Measurements from ENCODE around the gene ADGRL2. TPM values are rescaled to one million over a fixed set of nuclear protein-coding genes. Genes with fewer than 3 reads are reported as not detected.

The ADGRL2 gene
- polyA plus RNA-seq, 3 donors from 2014 or later = not detected

GRCh38 chr1:81920886-81921285 lies 120.2 kb downstream of the ADGRL2 start:
- Mint-ChIP-seq H3K27ac (no peak overlapping the region), H3K27me3 (ENCODE audit: low read depth in 3 of 3) (no peaks in the 10 kb centered on the region), H3K4me3 (no peak overlapping the region), H3K36me3 (no peaks in the 10 kb centered on the region), H3K4me1 (no peaks in the 10 kb centered on the region), H3K9me3 (peaks cover 3 to 31% (median 7%) of the 10 kb centered on the region in 6 donors)
- DNase-seq = no peak

GRCh38 chr1:81921344-81921743 lies 120.6 kb downstream of the ADGRL2 start:
- no peak for DNase-seq
- no peaks in the 10 kb centered on the region for H3K36me3 Mint-ChIP-seq
- no peaks in the 10 kb centered on the region for H3K4me1 Mint-ChIP-seq
- H3K27ac Mint-ChIP-seq = no peak overlapping the region
- H3K9me3 Mint-ChIP-seq = peaks cover 3 to 31% (median 8%) of the 10 kb centered on the region in 6 donors
- no peak overlapping the region for H3K4me3 Mint-ChIP-seq
- H3K27me3 Mint-ChIP-seq (ENCODE audit: low read depth in 3 of 3) = no peaks in the 10 kb centered on the region

- Mint-ChIP-seq H3K27me3 (ENCODE audit: low read depth in 3 of 3) (no peaks in the 10 kb centered on the region), H3K9me3 (peaks cover 3 to 30% (median 8%) of the 10 kb centered on the region in 6 donors), H3K36me3 (no peaks in the 10 kb centered on the region), H3K4me1 (no peaks in the 10 kb centered on the region), H3K27ac (no peak overlapping the region), H3K4me3 (no peak overlapping the region)
- no peak for DNase-seq
Measured at GRCh38 chr1:81921851-81922462, 121.2 kb downstream of the ADGRL2 start.

GRCh38 chr1:81922955-81923354 lies 122.2 kb downstream of the ADGRL2 start:
- peaks cover 3 to 22% (median 8%) of the 10 kb centered on the region in 6 donors for H3K9me3 Mint-ChIP-seq
- H3K4me3 Mint-ChIP-seq = no peak overlapping the region
- no peaks in the 10 kb centered on the region for H3K36me3 Mint-ChIP-seq
- no peak for DNase-seq
- H3K27ac Mint-ChIP-seq = no peak overlapping the region
- H3K4me1 Mint-ChIP-seq = no peaks in the 10 kb centered on the region
- no peaks in the 10 kb centered on the region for H3K27me3 Mint-ChIP-seq (ENCODE audit: low read depth in 3 of 3)

GRCh38 chr1:81929106-81929505 lies 128.4 kb downstream of the ADGRL2 start:
- Mint-ChIP-seq H3K36me3 (no peaks in the 10 kb centered on the region), H3K27ac (no peak overlapping the region), H3K4me1 (no peaks in the 10 kb centered on the region), H3K9me3 (peaks cover 2 to 20% (median 6%) of the 10 kb centered on the region in 6 donors), H3K4me3 (no peak overlapping the region), H3K27me3 (ENCODE audit: low read depth in 3 of 3) (no peaks in the 10 kb centered on the region)
- no peak for DNase-seq

- Mint-ChIP-seq H3K27ac (no peak overlapping the region), H3K9me3 (peaks cover 1 to 18% (median 4%) of the 10 kb centered on the region in 6 donors), H3K4me1 (no peaks in the 10 kb centered on the region), H3K36me3 (no peaks in the 10 kb centered on the region), H3K27me3 (ENCODE audit: low read depth in 3 of 3) (peaks cover 0 to 3% (median 2%) of the 10 kb centered on the region in 3 donors), H3K4me3 (no peak overlapping the region)
- DNase-seq = no peak
Measured at GRCh38 chr1:81936853-81937252, 136.1 kb downstream of the ADGRL2 start.

GRCh38 chr1:81937791-81938450 lies 137.2 kb downstream of the ADGRL2 start:
- Mint-ChIP-seq H3K4me1 (no peaks in the 10 kb centered on the region), H3K27ac (no peak overlapping the region), H3K27me3 (ENCODE audit: low read depth in 3 of 3) (peaks cover 0 to 3% (median 2%) of the 10 kb centered on the region in 3 donors), H3K9me3 (peaks cover 1 to 22% (median 4%) of the 10 kb centered on the region in 6 donors), H3K4me3 (no peak overlapping the region), H3K36me3 (no peaks in the 10 kb centered on the region)
- DNase-seq = no peak

GRCh38 chr1:81948495-81948894 lies 147.8 kb downstream of the ADGRL2 start:
- no peak for DNase-seq
- Mint-ChIP-seq H3K4me1 (no peaks in the 10 kb centered on the region), H3K36me3 (no peaks in the 10 kb centered on the region), H3K9me3 (peaks cover 5 to 52% (median 10%) of the 10 kb centered on the region in 6 donors), H3K27ac (no peak overlapping the region), H3K4me3 (no peak overlapping the region), H3K27me3 (ENCODE audit: low read depth in 3 of 3) (no peaks in the 10 kb centered on the region)

- DNase-seq = no peak
- no peaks in the 10 kb centered on the region for H3K27me3 Mint-ChIP-seq (ENCODE audit: low read depth in 3 of 3)
- H3K36me3 Mint-ChIP-seq = no peaks in the 10 kb centered on the region
- H3K4me3 Mint-ChIP-seq = no peak overlapping the region
- peaks cover 5 to 52% (median 7%) of the 10 kb centered on the region in 6 donors for H3K9me3 Mint-ChIP-seq
- H3K4me1 Mint-ChIP-seq = no peaks in the 10 kb centered on the region
- no peak overlapping the region for H3K27ac Mint-ChIP-seq
Measured at GRCh38 chr1:81949421-81949820, 148.7 kb downstream of the ADGRL2 start.

- Mint-ChIP-seq H3K9me3 (peaks cover 4 to 59% (median 6%) of the 10 kb centered on the region in 6 donors), H3K36me3 (no peaks in the 10 kb centered on the region)
Measured at GRCh38 chr1:81950037-81950436, 149.3 kb downstream of the ADGRL2 start.

GRCh38 chr1:81950591-81951244 lies 150.0 kb downstream of the ADGRL2 start:
- H3K9me3 Mint-ChIP-seq = peaks cover 4 to 60% (median 6%) of the 10 kb centered on the region in 6 donors
- no peak overlapping the region for H3K27ac Mint-ChIP-seq
- H3K4me1 Mint-ChIP-seq = no peaks in the 10 kb centered on the region
- no peaks in the 10 kb centered on the region for H3K27me3 Mint-ChIP-seq (ENCODE audit: low read depth in 3 of 3)
- H3K4me3 Mint-ChIP-seq = no peak overlapping the region
- no peak for DNase-seq
- H3K36me3 Mint-ChIP-seq = no peaks in the 10 kb centered on the region

More at GRCh38 chr1:81950037-81950436, 149.3 kb downstream of the ADGRL2 start:
- no peak for DNase-seq
- no peak overlapping the region for H3K27ac Mint-ChIP-seq
- H3K4me1 Mint-ChIP-seq = no peaks in the 10 kb centered on the region
- H3K4me3 Mint-ChIP-seq = no peak overlapping the region
- no peaks in the 10 kb centered on the region for H3K27me3 Mint-ChIP-seq (ENCODE audit: low read depth in 3 of 3)

GRCh38 chr1:81954534-81955020 lies 153.8 kb downstream of the ADGRL2 start:
- H3K27ac Mint-ChIP-seq = no peak overlapping the region
- H3K4me1 Mint-ChIP-seq = no peaks in the 10 kb centered on the region
- no peak overlapping the region for H3K4me3 Mint-ChIP-seq
- H3K27me3 Mint-ChIP-seq (ENCODE audit: low read depth in 3 of 3) = peaks cover 0 to 2% (median 0%) of the 10 kb centered on the region in 3 donors
- no peak for DNase-seq
- peaks cover 0 to 52% (median 7%) of the 10 kb centered on the region in 6 donors for H3K9me3 Mint-ChIP-seq
- H3K36me3 Mint-ChIP-seq = no peaks in the 10 kb centered on the region

- H3K36me3 Mint-ChIP-seq = no peaks in the 10 kb centered on the region
- H3K27me3 Mint-ChIP-seq (ENCODE audit: low read depth in 3 of 3) = peaks cover 0 to 2% (median 0%) of the 10 kb centered on the region in 3 donors
- H3K4me3 Mint-ChIP-seq = no peak overlapping the region
- no peak overlapping the region for H3K27ac Mint-ChIP-seq
- no peaks in the 10 kb centered on the region for H3K4me1 Mint-ChIP-seq
- peaks cover 0 to 31% (median 3%) of the 10 kb centered on the region in 6 donors for H3K9me3 Mint-ChIP-seq
- DNase-seq = no peak
Measured at GRCh38 chr1:81967951-81968350, 167.2 kb downstream of the ADGRL2 start.

- Mint-ChIP-seq H3K4me1 (no peaks in the 10 kb centered on the region), H3K36me3 (no peaks in the 10 kb centered on the region), H3K27me3 (ENCODE audit: low read depth in 3 of 3) (no peaks in the 10 kb centered on the region), H3K4me3 (no peak overlapping the region), H3K27ac (no peak overlapping the region), H3K9me3 (peaks cover 0 to 30% (median 3%) of the 10 kb centered on the region in 6 donors)
- no peak for DNase-seq
Measured at GRCh38 chr1:81970416-81970815, 169.7 kb downstream of the ADGRL2 start.

Data from immature natural killer cell (primary cell).